Measurements from ENCODE around the gene OXNAD1.

Gene OXNAD1

DNA sequence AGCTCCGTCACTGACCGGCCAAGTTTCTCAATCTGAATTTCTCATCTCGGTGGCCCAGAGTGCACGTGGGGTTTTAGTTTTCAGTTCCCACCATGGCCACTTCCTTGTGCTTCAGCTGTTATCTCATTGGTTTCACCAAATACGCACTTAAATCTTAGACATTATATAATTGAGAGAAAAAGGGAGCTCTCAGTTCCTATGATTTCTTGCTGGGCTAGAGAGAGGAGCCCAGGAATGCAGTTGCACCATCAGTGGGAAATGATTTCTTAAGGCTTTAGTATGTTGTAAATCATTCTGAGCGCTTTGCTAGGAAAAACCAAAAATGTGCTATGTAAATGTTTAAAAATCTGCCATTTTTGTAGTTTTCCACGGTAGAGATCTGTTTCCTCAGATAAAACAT lies 53.2 kb downstream of the OXNAD1 start:
- H3K4me1 ChIP-seq (ENCODE audit: control insufficient read depth, insufficient read depth, low read length) = no peaks in the 10 kb centered on the region

DNA sequence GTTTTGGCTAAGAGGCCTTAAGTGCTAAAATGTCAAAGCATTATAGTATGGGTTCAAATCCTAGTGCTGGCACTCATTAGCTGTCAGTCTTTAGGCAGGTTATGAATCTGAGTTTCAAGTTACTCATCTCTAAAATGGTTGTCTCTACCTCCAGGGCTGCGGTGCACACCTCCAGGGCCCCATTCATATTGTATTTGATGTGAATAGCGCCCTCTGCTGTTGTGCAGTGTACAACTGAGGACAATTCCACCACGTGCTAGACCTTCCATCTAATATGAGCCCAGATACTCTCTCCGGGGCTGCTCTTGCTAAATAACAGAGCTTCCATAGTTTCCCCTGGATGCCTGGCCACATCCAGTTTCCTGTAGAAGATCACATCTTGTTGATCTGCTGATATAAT lies 54.3 kb downstream of the OXNAD1 start:
- H3K4me3 ChIP-seq (ENCODE audit: low read depth, low read length) = no peak overlapping the region
- no peak overlapping the region for H3K9ac ChIP-seq (ENCODE audit: low read depth, low read length)
- no peak overlapping the region for H3K27ac ChIP-seq (ENCODE audit: low read depth, low read length)
- H3K9me3 ChIP-seq (ENCODE audit: control insufficient read depth, insufficient read depth, low read length) = no peaks in the 10 kb centered on the region
- peaks cover 37% of the 10 kb centered on the region for H3K36me3 ChIP-seq (ENCODE audit: control insufficient read depth, insufficient read depth, low read length)
- H3K27me3 ChIP-seq (ENCODE audit: control insufficient read depth, insufficient read depth, low read length) = no peaks in the 10 kb centered on the region
- H3K4me1 ChIP-seq (ENCODE audit: control insufficient read depth, insufficient read depth, low read length) = no peaks in the 10 kb centered on the region

More for the DNA sequence above, 53.2 kb downstream of the OXNAD1 start:
- no peak overlapping the region for H3K27ac ChIP-seq (ENCODE audit: low read depth, low read length)
- no peak overlapping the region for H3K4me3 ChIP-seq (ENCODE audit: low read depth, low read length)
- H3K27me3 ChIP-seq (ENCODE audit: control insufficient read depth, insufficient read depth, low read length) = no peaks in the 10 kb centered on the region
- H3K9ac ChIP-seq (ENCODE audit: low read depth, low read length) = no peak overlapping the region
- H3K9me3 ChIP-seq (ENCODE audit: control insufficient read depth, insufficient read depth, low read length) = no peaks in the 10 kb centered on the region
- H3K36me3 ChIP-seq (ENCODE audit: control insufficient read depth, insufficient read depth, low read length) = peaks cover 41% of the 10 kb centered on the region

DNA sequence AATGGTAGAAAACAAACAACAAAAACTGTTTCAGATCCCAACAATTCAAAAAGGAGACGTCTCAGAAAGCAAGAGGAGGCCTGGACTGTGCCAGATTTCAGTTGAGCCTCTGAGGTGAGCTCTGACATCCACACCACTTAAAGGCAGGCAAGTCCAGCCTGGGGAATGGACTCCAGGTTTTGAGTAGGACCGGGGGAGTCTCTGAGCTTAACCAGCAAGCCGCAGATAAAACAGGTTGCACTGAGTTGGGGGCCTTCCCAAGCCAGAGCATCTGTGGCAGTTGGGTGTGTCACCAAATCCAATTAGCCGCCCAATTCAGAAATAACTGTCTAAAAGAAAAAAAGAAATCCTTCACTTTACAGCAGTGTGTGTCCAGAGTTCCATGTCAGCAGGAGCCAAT lies 54.7 kb downstream of the OXNAD1 start:
- Histone ChIP-seq H3K4me3 (ENCODE audit: low read depth, low read length) (no peak overlapping the region), H3K27me3 (ENCODE audit: control insufficient read depth, insufficient read depth, low read length) (no peaks in the 10 kb centered on the region), H3K36me3 (ENCODE audit: control insufficient read depth, insufficient read depth, low read length) (peaks cover 37% of the 10 kb centered on the region), H3K9me3 (ENCODE audit: control insufficient read depth, insufficient read depth, low read length) (no peaks in the 10 kb centered on the region), H3K27ac (ENCODE audit: low read depth, low read length) (no peak overlapping the region), H3K4me1 (ENCODE audit: control insufficient read depth, insufficient read depth, low read length) (no peaks in the 10 kb centered on the region), H3K9ac (ENCODE audit: low read depth, low read length) (no peak overlapping the region)

DNA sequence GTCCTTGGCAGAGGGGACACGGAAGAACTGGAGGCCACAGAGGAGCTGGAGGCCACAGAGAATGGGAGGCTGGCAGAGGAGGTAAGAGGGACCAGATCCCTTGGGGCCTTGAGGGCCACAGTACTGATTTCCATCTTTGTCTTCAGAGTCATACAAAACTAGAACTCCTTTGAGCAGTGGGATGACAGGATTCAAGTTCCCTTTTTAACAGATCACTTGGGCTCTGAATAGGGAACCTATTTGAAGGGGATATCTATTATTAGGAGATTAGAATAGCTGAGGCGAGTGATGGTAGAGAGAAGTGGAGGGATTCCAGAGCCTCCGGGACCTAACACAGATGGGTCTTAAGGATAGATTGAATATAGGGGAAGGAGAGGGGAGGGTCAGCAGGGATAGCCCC lies 55.7 kb downstream of the OXNAD1 start:
- Histone ChIP-seq H3K36me3 (ENCODE audit: control insufficient read depth, insufficient read depth, low read length) (peaks cover 43% of the 10 kb centered on the region), H3K27ac (ENCODE audit: low read depth, low read length) (no peak overlapping the region), H3K27me3 (ENCODE audit: control insufficient read depth, insufficient read depth, low read length) (no peaks in the 10 kb centered on the region), H3K9me3 (ENCODE audit: control insufficient read depth, insufficient read depth, low read length) (no peaks in the 10 kb centered on the region), H3K4me1 (ENCODE audit: control insufficient read depth, insufficient read depth, low read length) (no peaks in the 10 kb centered on the region), H3K4me3 (ENCODE audit: low read depth, low read length) (no peak overlapping the region), H3K9ac (ENCODE audit: low read depth, low read length) (no peak overlapping the region)

DNA sequence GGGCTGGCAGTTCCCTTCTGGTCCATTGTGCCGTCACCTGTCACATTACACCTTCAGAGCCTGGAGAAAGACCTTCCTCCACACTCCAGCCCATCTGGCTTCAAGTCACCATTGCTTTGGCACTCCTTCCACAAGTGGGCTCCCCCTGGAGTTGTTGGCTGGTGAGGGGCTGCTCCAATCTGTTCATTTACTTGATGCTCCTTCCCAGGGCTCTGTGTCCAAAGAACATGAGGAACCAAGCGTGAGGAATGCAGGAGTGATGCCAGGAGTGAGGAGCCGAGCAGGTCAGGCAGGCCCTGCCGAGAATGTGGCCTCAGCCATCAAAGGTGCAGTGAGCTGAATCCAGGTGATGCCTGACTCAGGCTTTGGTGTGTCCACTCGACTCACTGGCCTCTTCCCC lies 57.2 kb downstream of the OXNAD1 start:
- H3K9ac ChIP-seq (ENCODE audit: low read depth, low read length) = no peak overlapping the region
- no peaks in the 10 kb centered on the region for H3K4me1 ChIP-seq (ENCODE audit: control insufficient read depth, insufficient read depth, low read length)
- H3K36me3 ChIP-seq (ENCODE audit: control insufficient read depth, insufficient read depth, low read length) = peaks cover 30% of the 10 kb centered on the region
- H3K9me3 ChIP-seq (ENCODE audit: control insufficient read depth, insufficient read depth, low read length) = no peaks in the 10 kb centered on the region
- H3K27me3 ChIP-seq (ENCODE audit: control insufficient read depth, insufficient read depth, low read length) = no peaks in the 10 kb centered on the region
- no peak overlapping the region for H3K27ac ChIP-seq (ENCODE audit: low read depth, low read length)
- H3K4me3 ChIP-seq (ENCODE audit: low read depth, low read length) = no peak overlapping the region

DNA sequence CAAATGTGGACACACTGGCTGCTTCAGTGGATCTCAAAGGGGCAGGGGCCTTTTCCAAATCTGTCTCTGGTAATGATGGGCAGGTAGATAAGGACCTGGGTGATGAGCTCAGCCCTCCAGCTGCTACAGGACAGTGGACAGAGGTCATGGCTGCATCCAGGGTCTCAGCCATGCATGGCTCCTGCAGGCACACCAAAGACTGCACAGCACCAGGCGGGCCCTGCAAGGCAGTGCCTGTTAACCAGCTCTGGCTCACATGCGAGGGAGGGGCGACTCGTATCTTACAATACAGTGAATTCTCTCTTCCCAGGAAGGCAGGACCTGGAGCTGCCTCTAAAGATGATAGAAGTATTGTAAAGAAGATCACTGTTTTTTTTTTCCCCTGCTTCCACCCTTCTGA lies 58.7 kb downstream of the OXNAD1 start:
- Histone ChIP-seq H3K4me3 (ENCODE audit: low read depth, low read length) (no peak overlapping the region), H3K27ac (ENCODE audit: low read depth, low read length) (no peak overlapping the region), H3K36me3 (ENCODE audit: control insufficient read depth, insufficient read depth, low read length) (peaks cover 28% of the 10 kb centered on the region), H3K4me1 (ENCODE audit: control insufficient read depth, insufficient read depth, low read length) (no peaks in the 10 kb centered on the region), H3K9me3 (ENCODE audit: control insufficient read depth, insufficient read depth, low read length) (no peaks in the 10 kb centered on the region), H3K27me3 (ENCODE audit: control insufficient read depth, insufficient read depth, low read length) (no peaks in the 10 kb centered on the region), H3K9ac (ENCODE audit: low read depth, low read length) (no peak overlapping the region)

DNA sequence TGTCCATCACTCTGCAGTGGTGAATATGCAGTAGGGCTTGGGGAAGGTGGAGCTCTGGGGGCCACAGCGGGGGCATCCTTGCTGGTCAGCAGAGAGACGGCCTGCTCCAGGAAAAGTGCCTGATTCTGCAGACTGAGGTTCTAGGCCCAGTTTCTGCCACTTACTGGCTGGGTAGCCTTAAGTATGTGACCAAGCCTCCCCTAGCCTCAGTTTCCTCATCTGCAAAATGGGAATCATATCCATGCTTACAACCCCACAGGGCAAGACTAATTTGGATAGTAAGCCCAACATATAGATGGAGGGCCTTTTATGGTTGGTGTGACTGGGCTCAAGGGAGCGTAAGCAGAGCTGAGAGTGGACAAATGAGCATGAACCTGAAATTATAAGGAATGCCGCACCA lies 60.8 kb downstream of the OXNAD1 start:
- H3K36me3 ChIP-seq (ENCODE audit: control insufficient read depth, insufficient read depth, low read length) = peaks cover 21% of the 10 kb centered on the region
- no peaks in the 10 kb centered on the region for H3K27me3 ChIP-seq (ENCODE audit: control insufficient read depth, insufficient read depth, low read length)
- H3K4me3 ChIP-seq (ENCODE audit: low read depth, low read length) = no peak overlapping the region
- no peak overlapping the region for H3K9ac ChIP-seq (ENCODE audit: low read depth, low read length)
- H3K27ac ChIP-seq (ENCODE audit: low read depth, low read length) = no peak overlapping the region
- H3K9me3 ChIP-seq (ENCODE audit: control insufficient read depth, insufficient read depth, low read length) = no peaks in the 10 kb centered on the region
- peaks cover 10% of the 10 kb centered on the region; the same call in 1 of the 2 replicates for H3K4me1 ChIP-seq (ENCODE audit: control insufficient read depth, insufficient read depth, low read length)

DNA sequence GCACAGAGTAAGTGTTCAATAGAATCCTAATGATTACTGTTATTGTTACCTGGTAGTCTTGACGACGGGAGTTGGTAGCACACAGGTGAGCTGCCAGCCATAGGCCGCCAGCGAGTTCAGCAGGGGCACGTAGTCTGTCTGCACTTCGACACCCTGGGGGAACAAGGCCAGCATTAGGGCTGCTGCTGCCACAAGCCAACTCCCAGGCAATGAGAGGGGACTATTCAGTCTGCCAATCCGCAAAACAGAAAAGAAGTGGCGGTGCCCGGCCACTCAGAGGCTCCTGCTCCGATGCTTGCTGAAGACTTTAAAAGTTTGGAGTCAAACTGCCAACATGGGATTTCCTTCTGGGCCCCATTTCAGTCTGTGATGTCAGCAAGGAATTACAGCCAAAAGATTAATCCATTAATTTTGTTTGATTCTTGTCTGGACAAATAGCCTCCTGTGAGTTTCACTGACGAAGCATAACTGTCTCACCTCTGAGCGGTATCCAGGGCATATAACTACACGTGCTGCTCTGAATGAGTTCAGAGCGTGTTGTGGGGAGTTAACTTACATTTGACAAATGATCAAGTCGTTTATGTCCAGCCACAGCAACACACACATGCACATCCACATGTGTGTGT lies 61.8 kb downstream of the OXNAD1 start:
- Histone ChIP-seq H3K36me3 (ENCODE audit: control insufficient read depth, insufficient read depth, low read length) (peaks cover 23% of the 10 kb centered on the region), H3K27ac (ENCODE audit: low read depth, low read length) (no peak overlapping the region), H3K9ac (ENCODE audit: low read depth, low read length) (no peak overlapping the region), H3K9me3 (ENCODE audit: control insufficient read depth, insufficient read depth, low read length) (peaks cover 7% of the 10 kb centered on the region), H3K4me3 (ENCODE audit: low read depth, low read length) (no peak overlapping the region), H3K4me1 (ENCODE audit: control insufficient read depth, insufficient read depth, low read length) (peaks cover 10% of the 10 kb centered on the region; the same call in 1 of the 2 replicates), H3K27me3 (ENCODE audit: control insufficient read depth, insufficient read depth, low read length) (no peaks in the 10 kb centered on the region)

DNA sequence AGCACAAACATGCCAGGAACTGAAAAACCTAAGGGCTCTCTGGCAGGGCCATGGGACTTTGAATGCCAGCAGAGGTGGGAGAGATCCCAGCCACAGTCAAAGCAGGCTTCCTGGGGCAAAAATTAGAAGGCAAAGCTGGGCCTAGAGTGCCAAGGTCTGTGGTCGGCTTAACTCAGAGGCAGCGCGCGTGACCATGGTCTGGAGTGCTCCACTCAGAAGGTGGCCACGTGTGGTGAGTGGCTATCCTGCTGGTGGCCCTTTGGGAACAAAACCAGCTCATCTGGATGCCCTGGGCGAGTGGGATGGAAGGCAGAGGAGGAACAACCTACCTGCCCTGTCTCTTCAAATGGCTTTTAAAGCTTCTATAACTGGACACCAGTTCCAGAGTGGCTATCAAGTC lies 63.1 kb downstream of the OXNAD1 start:
- peaks cover 14% of the 10 kb centered on the region for H3K36me3 ChIP-seq (ENCODE audit: control insufficient read depth, insufficient read depth, low read length)

DNA sequence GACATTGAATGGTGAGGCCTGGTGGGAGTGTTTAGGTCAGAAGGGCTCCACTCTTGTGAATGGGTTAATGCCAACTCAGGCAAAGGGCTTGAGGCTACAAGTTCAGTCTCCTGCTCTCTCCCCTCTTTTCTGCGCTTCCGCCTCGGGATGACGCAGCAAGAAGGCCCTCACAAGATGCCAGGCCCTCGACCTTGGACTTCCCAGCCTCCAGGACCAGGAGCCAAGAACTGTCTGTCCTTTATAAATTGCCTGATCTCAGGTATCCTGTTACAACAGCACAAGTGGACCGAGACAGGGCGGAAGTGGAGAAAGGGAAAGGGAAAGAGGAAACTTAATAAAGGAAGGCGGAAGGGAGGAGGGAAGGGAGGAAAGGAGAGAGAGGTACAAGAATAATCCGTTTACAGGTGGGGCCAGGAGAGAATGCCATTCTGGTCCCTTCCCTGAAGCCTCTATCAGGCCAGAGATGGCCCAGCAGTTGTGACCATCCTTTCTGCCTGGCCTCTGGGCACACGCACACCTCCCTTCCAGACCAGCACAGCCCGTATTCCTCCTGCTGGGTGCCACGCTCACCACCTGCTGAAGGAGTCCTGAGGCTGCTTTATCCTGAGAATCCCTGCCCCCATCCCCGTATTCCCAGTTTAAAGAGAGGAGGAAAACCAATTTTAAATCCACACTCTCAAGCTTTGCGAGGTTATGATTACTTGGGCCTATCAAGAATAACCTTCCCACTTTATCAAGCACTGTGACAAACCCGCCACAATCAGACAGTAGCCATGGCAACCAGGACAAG lies 64.2 kb downstream of the OXNAD1 start:
- Histone ChIP-seq H3K27me3 (ENCODE audit: control insufficient read depth, insufficient read depth, low read length) (no peaks in the 10 kb centered on the region), H3K9me3 (ENCODE audit: control insufficient read depth, insufficient read depth, low read length) (peaks cover 7% of the 10 kb centered on the region), H3K4me1 (ENCODE audit: control insufficient read depth, insufficient read depth, low read length) (peaks cover 10% of the 10 kb centered on the region; the same call in 1 of the 2 replicates), H3K36me3 (ENCODE audit: control insufficient read depth, insufficient read depth, low read length) (peaks cover 14% of the 10 kb centered on the region), H3K4me3 (ENCODE audit: low read depth, low read length) (no peak overlapping the region), H3K27ac (ENCODE audit: low read depth, low read length) (no peak overlapping the region), H3K9ac (ENCODE audit: low read depth, low read length) (no peak overlapping the region)

More for the DNA sequence above, 63.1 kb downstream of the OXNAD1 start:
- Histone ChIP-seq H3K9me3 (ENCODE audit: control insufficient read depth, insufficient read depth, low read length) (peaks cover 7% of the 10 kb centered on the region), H3K27ac (ENCODE audit: low read depth, low read length) (no peak overlapping the region), H3K27me3 (ENCODE audit: control insufficient read depth, insufficient read depth, low read length) (no peaks in the 10 kb centered on the region), H3K4me3 (ENCODE audit: low read depth, low read length) (no peak overlapping the region), H3K4me1 (ENCODE audit: control insufficient read depth, insufficient read depth, low read length) (peaks cover 10% of the 10 kb centered on the region; the same call in 1 of the 2 replicates), H3K9ac (ENCODE audit: low read depth, low read length) (no peak overlapping the region)

DNA sequence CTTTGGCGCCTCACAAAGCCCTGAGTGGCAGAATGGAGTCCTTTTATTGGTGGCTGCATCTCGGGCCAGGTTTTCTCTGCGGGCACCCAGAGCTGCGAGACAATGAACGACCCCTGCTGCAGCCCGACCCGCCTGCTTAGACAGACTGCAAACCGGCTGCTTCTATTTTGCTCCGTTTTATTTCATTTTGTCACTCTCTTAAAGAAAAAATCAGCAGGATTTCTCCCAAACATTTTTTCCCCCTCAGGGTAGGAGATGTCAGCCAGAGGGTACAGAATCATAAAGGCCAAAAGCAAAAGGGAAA lies 64.8 kb downstream of the OXNAD1 start:
- H3K36me3 ChIP-seq (ENCODE audit: control insufficient read depth, insufficient read depth, low read length) = peaks cover 14% of the 10 kb centered on the region

More for the DNA sequence above, 64.8 kb downstream of the OXNAD1 start:
- Histone ChIP-seq H3K27me3 (ENCODE audit: control insufficient read depth, insufficient read depth, low read length) (no peaks in the 10 kb centered on the region), H3K4me3 (ENCODE audit: low read depth, low read length) (no peak overlapping the region), H3K9me3 (ENCODE audit: control insufficient read depth, insufficient read depth, low read length) (peaks cover 7% of the 10 kb centered on the region), H3K4me1 (ENCODE audit: control insufficient read depth, insufficient read depth, low read length) (peaks cover 10% of the 10 kb centered on the region; the same call in 1 of the 2 replicates), H3K27ac (ENCODE audit: low read depth, low read length) (no peak overlapping the region), H3K9ac (ENCODE audit: low read depth, low read length) (no peak overlapping the region)
